ENCODE results near the gene MYOM1.

DNA sequence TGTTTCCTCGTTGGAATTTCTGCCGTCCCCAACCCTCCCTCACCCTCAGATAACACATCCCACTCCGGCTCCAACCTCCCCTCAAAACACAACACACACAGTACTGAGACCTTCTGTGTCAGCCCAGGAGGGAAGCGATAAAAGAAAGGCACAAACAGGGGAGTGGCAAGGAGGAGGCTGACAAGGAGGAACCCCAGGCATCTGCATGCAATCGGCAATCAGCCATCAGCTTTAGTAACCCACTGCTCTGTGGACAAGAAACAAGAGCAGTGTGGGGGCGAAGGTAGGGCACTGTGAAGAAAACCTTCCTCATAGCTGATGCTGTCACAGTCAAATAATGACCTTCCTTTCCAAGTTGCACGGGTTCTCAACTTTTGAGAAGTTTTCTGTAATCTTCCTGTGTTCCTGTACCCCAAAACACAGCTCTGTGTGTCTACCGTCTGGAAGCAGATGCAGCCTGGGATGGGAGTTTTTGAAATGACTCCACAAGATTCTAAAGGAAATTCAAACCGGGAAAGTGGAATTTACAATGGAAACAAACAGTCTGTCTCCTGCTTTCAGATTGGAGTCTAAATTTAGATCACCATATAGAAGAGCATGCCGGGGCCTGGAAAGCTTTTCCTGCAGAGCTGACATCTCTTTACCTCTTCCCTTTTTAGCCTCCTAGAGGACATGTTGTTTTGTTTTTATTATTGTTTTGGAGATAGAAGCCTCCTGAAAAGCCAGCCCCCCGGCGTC, 190.4 kb downstream of the MYOM1 start:
- TF ChIP-seq POLR2A (IDR thresholded peaks at IDR 0.05) (no peak), POLR2AphosphoS5 (IDR thresholded peaks at IDR 0.05; ENCODE audit: insufficient read depth in 1 of 2, low read depth in 1 of 2) (no peak)
- TF ChIP-seq, protein P1, sequence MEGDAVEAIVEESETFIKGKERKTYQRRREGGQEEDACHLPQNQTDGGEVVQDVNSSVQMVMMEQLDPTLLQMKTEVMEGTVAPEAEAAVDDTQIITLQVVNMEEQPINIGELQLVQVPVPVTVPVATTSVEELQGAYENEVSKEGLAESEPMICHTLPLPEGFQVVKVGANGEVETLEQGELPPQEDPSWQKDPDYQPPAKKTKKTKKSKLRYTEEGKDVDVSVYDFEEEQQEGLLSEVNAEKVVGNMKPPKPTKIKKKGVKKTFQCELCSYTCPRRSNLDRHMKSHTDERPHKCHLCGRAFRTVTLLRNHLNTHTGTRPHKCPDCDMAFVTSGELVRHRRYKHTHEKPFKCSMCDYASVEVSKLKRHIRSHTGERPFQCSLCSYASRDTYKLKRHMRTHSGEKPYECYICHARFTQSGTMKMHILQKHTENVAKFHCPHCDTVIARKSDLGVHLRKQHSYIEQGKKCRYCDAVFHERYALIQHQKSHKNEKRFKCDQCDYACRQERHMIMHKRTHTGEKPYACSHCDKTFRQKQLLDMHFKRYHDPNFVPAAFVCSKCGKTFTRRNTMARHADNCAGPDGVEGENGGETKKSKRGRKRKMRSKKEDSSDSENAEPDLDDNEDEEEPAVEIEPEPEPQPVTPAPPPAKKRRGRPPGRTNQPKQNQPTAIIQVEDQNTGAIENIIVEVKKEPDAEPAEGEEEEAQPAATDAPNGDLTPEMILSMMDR (IDR thresholded peaks at IDR 0.05) = no peak
